Heart right ventricle (tissue), 16 donors: ENCODE results near the gene FBLIM1. TPM values are rescaled to one million over a fixed set of nuclear protein-coding genes. Genes with fewer than 3 reads are reported as not detected.
"Not testable (repeated sequence)": the region's sequence is repeated elsewhere in the genome, so short reads cannot be mapped to it uniquely, and the experiment has no call there.

Experiments used
- ATAC-seq, 8 donors: fragments of 200-7000 bp; cut with Tn5 transposase; one replicate each; pipeline ENCODE4 v1.9.1; 2020; ENCODE audit warnings: mild to moderate bottlenecking in 8 of 8, moderate library complexity in 8 of 8, moderate number of reproducible peaks in 1 of 8
- DNase-seq, 2 donors: peaks; one replicate each; pipeline ENCODE4 v3.0.0-alpha.2; 2020
- H3K27ac ChIP-seq, 10 donors: fragments of 200-600 bp; sonication (generic) in 2 of 10; one replicate each; pipeline versions ENCODE4 v1.5.0 to v1.8.0; 2020 to 2022; ENCODE audit warnings: mild to moderate bottlenecking in 3 of 10
- H3K27me3 ChIP-seq, 7 donors: fragments of 200-600 bp; one replicate each; pipeline ENCODE4 v1.8.0; 2021 to 2022; ENCODE audit warnings: mild to moderate bottlenecking in 2 of 7
- H3K36me3 ChIP-seq, 9 donors: fragments of 200-600 bp; sonication (generic) in 1 of 9; one replicate each; pipeline versions ENCODE4 v1.5.0 to v1.8.0; 2020 to 2022; ENCODE audit warnings: mild to moderate bottlenecking in 2 of 9
- H3K4me1 ChIP-seq, 9 donors: fragments of 200-600 bp; sonication (generic) in 1 of 9; one replicate each; pipeline versions ENCODE4 v1.5.0 to v1.8.0; 2020 to 2022; ENCODE audit warnings: mild to moderate bottlenecking in 4 of 9
- H3K4me3 ChIP-seq, 10 donors: fragments of 200-600 bp; sonication (generic) in 2 of 10; one replicate each; pipeline versions ENCODE4 v1.5.0 to v1.8.0; 2020 to 2022; ENCODE audit warnings: mild to moderate bottlenecking in 7 of 10, moderate library complexity in 2 of 10
- H3K9me3 ChIP-seq, 11 donors: fragments of 200-600 bp in 10 of 11; sonication (generic) in 2 of 11; one replicate each; pipeline versions ENCODE4 v1.5.0 to v1.8.0; 2013 to 2022; ENCODE audit warnings: mild to moderate bottlenecking in 2 of 11, control low read depth in 1 of 11, moderate library complexity in 1 of 11
- CTCF ChIP-seq, 9 donors: fragments of 200-600 bp; sonication (generic) in 2 of 9; IDR thresholded peaks; one replicate each; pipeline versions ENCODE4 v1.5.0 to v1.8.0; 2021 to 2022; ENCODE audit warnings: antibody characterized with exemption in 9 of 9, mild to moderate bottlenecking in 5 of 9, moderate library complexity in 1 of 9
- WGBS, 2 donors: extraction: QIAGEN DNeasy Blood & Tissue Kit; methylation state at CpG; one replicate each; pipeline ENCODE4 v1.1.7; 2013; ENCODE audit warnings: inconsistent platforms in 1 of 2; 5-methylcytosine and 5-hydroxymethylcytosine counted together
- intact Hi-C, 10 donors: fragments of 100-400 bp; cut with DNase I; formaldehyde crosslinking; loops; one replicate each; pipeline versions ENCODE4 v1.11.1 to v1.14.2; 2022
- polyA plus RNA-seq, 2 donors: library from polyadenylated mRNA; stranded (reverse); fragments of 200-250 nt; gene quantifications; one replicate each; pipeline ENCODE4 v1.2.3, GENCODE V29; 2013
- total RNA-seq, 10 donors: library from RNA; stranded (reverse); fragmentation: NEBNext Ultra II Directional in 3 of 10; extraction: Animal tissue kit (Norgen Biotek cat#: 25700) in 3 of 10; gene quantifications; one replicate each; pipeline versions ENCODE4 v1.2.1 to v1.2.4, GENCODE V29; 2021 to 2023
- donor health status: Arrhythmogenic right ventricular cardiomyopathy.
- donor health status: ischemic (EF 13 %, LVEDD 7.1; RV severe dilation, severe dysfunction).
- donor health status: healthy with polysubstance abuse.
- donor health status: DM: no; HTN: yes; CAD: no.
- donor health status: DM: no; HTN: no; CAD: no.
- donor health status: ischemic (EF 25% LVEDD 6.9; RV normal size, moderate dysfunction).
- donor health status: ischemic (EF 25% LVEDD 5.7; RV mildly dilated, moderate dysfunction).
- donor health status: healthy.
- donor health status: DM: yes; HTN: yes; CAD: no.
- donor health status: Ischemic cardiomyopathy.
- donor health status: ischemic (EF 35%, LVEDD 5.7; RV mildly dilated, moderate dysfunction).
- donor health status: nonischemic (EF 11% LVEDD 7.7; RV severe dilation, severe dysfunction).
- donor health status: DM: yes; HTN: yes; CAD: no.
- donor health status: PGD.
- donor health status: ischemic (EF 29% LVEDD 5.4; RV normal size, mild dysfunction).
- donor health status: nonischemic (EF 23%, LVEDD 6.1; RV moderate dilation, normal function).

Gene FBLIM1
- total and polyA plus RNA-seq, 12 donors = 27.0 to 115 (median 58.7) TPM

GRCh38 chr1:15820478-15820877 lies 61.9 kb downstream of the FBLIM1 start:
- intact Hi-C loops = loop anchor here in 2 of 10 donors (5.0 to 10.0 kb wide), 2 partner anchors 82 to 144 kb away; no protein-coding TSS in a partner anchor
- H3K9me3 ChIP-seq = no peaks in the 10 kb centered on the region
- TF ChIP-seq CTCF (IDR thresholded peaks at IDR 0.05) = no peak
- ATAC-seq (no peak), DNase-seq (no peak)
- H3K4me3 ChIP-seq = no peak overlapping the region
- peaks cover 0 to 12% (median 5%) of the 10 kb centered on the region in 9 donors for H3K4me1 ChIP-seq
- H3K27ac ChIP-seq = no peak overlapping the region
- no peaks in the 10 kb centered on the region for H3K27me3 ChIP-seq
- 97% methylated on average over 3 of the region's 3 CpGs for WGBS, 2 donors
- no peaks in the 10 kb centered on the region for H3K36me3 ChIP-seq

- no peak overlapping the region for H3K4me3 ChIP-seq
- TF ChIP-seq CTCF (IDR thresholded peaks at IDR 0.05) = no peak
- peaks cover 0 to 34% (median 6%) of the 10 kb centered on the region in 9 donors for H3K4me1 ChIP-seq
- peak in 4 of 8 donors; percentile 31 to 55 (median 43) for ATAC-seq
- no peaks in the 10 kb centered on the region for H3K9me3 ChIP-seq
- H3K36me3 ChIP-seq = no peaks in the 10 kb centered on the region
- intact Hi-C loops = loop anchor here in 1 of 10 donors (10.0 kb wide), 1 partner anchor 139 kb away; no protein-coding TSS in a partner anchor
- DNase-seq = no peak
- H3K27me3 ChIP-seq = no peaks in the 10 kb centered on the region
- H3K27ac ChIP-seq = peak overlapping the region in 2 of 10 donors; percentile 7 to 41
These were observed 67.2 kb downstream of the FBLIM1 start for GRCh38 chr1:15825800-15826199.

- TF ChIP-seq CTCF (IDR thresholded peaks at IDR 0.05) = no peak
- Histone ChIP-seq H3K4me3 (no peak overlapping the region), H3K36me3 (peaks cover 0 to 5% (median 0%) of the 10 kb centered on the region in 9 donors), H3K27ac (no peak overlapping the region), H3K27me3 (no peaks in the 10 kb centered on the region), H3K4me1 (peaks cover 0 to 46% (median 7%) of the 10 kb centered on the region in 9 donors), H3K9me3 (no peaks in the 10 kb centered on the region)
- WGBS, 2 donors = 83 to 87% methylated on average over 6 of the region's 6 CpGs
- intact Hi-C loops = loop anchor here in 1 of 10 donors (10.0 kb wide), 1 partner anchor 138 kb away; no protein-coding TSS in a partner anchor
- DNase-seq (no peak), ATAC-seq (no peak)
These were observed 68.4 kb downstream of the FBLIM1 start for GRCh38 chr1:15826810-15827507.

- H3K27me3 ChIP-seq, ATAC-seq, H3K36me3 ChIP-seq, H3K4me3 ChIP-seq, H3K27ac ChIP-seq, DNase-seq, H3K9me3 ChIP-seq: not testable (repeated sequence)
- intact Hi-C loops = loop anchor here in 1 of 10 donors (10.0 kb wide), 1 partner anchor 137 kb away; no protein-coding TSS in a partner anchor
- H3K4me1 ChIP-seq = peaks cover 0 to 52% (median 9%) of the 10 kb centered on the region in 9 donors
- WGBS, 2 donors = 97 to 99% methylated on average over 15 of the region's 15 CpGs
These were observed 69.0 kb downstream of the FBLIM1 start for GRCh38 chr1:15827567-15827966.

GRCh38 chr1:15828931-15829330 lies 70.3 kb downstream of the FBLIM1 start:
- not testable (repeated sequence) for H3K9me3 ChIP-seq, H3K36me3 ChIP-seq, DNase-seq, H3K27me3 ChIP-seq, ATAC-seq, H3K4me3 ChIP-seq
- WGBS, 2 donors = 84 to 87% methylated on average over 13 to 14 of the region's 14 CpGs
- Histone ChIP-seq H3K4me1 (peaks cover 3 to 63% (median 20%) of the 10 kb centered on the region in 9 donors), H3K27ac (peak overlapping the region in 1 of 10 donors; percentile 75)
- intact Hi-C loops = loop anchor here in 1 of 10 donors (10.0 kb wide), 1 partner anchor 136 kb away; no protein-coding TSS in a partner anchor
